Heart left ventricle (tissue), 13 donors: Measurements from ENCODE around the gene CAPN11.

Source experiments
- POLR2A ChIP-seq, 2 donors: fragments of 450-650 bp; IDR thresholded peaks; one replicate each; pipeline ENCODE4 v1.6.1; 2017; ENCODE audit warnings: antibody characterized with exemption in 2 of 2, mild to moderate bottlenecking in 2 of 2, moderate library complexity in 2 of 2
- TF ChIP-seq, protein P1 (sequence below), 12 donors: fragments of 200-600 bp; sonication (generic) in 4 of 12; IDR thresholded peaks; one replicate each; pipeline versions ENCODE4 v1.5.0 to v1.8.0; 2018 to 2022; ENCODE audit warnings: antibody characterized with exemption in 12 of 12, mild to moderate bottlenecking in 5 of 12
- donor health status: ischemic (EF 13 %, LVEDD 7.1; RV severe dilation, severe dysfunction).
- donor health status: DM: no; HTN: yes; CAD: no.
- donor health status: DM: no; HTN: no; CAD: no.
- donor health status: ischemic (EF 25% LVEDD 6.9; RV normal size, moderate dysfunction).
- donor health status: ischemic (EF 25% LVEDD 5.7; RV mildly dilated, moderate dysfunction).
- donor health status: ischemic (EF 35%, LVEDD 5.7; RV mildly dilated, moderate dysfunction).
- donor health status: nonischemic (EF 11% LVEDD 7.7; RV severe dilation, severe dysfunction).
- donor health status: DM: yes; HTN: yes; CAD: no.
- donor health status: PGD.
- donor health status: ischemic (EF 29% LVEDD 5.4; RV normal size, mild dysfunction).
- donor health status: nonischemic (EF 23%, LVEDD 6.1; RV moderate dilation, normal function).

DNA sequence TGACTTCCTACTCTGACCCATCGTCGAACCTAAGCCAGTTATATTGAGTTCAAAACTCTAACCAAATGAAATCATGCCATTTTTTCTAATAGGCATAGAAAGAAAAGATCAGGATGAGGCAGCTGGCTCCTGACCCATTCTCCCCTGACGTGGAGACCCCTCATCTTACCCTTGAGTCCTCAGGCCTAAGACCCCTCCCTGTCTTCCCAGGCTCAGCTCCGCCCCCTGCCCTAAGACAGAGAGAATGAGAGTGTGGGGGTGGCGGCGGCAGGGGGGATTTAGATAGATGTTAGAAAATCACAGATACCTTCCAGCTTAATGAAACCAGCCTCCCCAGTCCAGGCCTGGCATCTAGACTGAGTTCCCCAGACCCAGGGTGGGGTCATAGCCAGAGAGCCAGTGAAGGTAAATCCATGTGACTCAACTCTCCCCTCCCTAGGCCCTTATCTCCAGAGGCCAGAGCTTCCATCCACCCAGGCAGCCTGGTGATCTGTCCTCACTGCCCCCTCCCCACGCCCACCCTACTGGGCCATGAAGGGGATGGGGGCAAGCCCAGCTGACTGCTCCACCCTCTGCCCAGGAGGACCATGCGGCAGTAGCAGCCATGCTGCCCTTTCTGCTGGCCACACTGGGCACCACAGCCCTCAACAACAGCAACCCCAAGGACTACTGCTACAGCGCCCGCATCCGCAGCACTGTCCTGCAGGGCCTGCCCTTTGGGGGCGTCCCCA is 24.5 kb upstream of the CAPN11 start:
- TF ChIP-seq, protein P1, sequence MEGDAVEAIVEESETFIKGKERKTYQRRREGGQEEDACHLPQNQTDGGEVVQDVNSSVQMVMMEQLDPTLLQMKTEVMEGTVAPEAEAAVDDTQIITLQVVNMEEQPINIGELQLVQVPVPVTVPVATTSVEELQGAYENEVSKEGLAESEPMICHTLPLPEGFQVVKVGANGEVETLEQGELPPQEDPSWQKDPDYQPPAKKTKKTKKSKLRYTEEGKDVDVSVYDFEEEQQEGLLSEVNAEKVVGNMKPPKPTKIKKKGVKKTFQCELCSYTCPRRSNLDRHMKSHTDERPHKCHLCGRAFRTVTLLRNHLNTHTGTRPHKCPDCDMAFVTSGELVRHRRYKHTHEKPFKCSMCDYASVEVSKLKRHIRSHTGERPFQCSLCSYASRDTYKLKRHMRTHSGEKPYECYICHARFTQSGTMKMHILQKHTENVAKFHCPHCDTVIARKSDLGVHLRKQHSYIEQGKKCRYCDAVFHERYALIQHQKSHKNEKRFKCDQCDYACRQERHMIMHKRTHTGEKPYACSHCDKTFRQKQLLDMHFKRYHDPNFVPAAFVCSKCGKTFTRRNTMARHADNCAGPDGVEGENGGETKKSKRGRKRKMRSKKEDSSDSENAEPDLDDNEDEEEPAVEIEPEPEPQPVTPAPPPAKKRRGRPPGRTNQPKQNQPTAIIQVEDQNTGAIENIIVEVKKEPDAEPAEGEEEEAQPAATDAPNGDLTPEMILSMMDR (IDR thresholded peaks at IDR 0.05): no peak
- TF ChIP-seq POLR2A (IDR thresholded peaks at IDR 0.05): no peak
